ENCODE measurements around the gene CTNND2.
A peak's percentile ranks its signal among the peaks of the same experiment; 100 is the strongest.

CTNND2 gene

DNA sequence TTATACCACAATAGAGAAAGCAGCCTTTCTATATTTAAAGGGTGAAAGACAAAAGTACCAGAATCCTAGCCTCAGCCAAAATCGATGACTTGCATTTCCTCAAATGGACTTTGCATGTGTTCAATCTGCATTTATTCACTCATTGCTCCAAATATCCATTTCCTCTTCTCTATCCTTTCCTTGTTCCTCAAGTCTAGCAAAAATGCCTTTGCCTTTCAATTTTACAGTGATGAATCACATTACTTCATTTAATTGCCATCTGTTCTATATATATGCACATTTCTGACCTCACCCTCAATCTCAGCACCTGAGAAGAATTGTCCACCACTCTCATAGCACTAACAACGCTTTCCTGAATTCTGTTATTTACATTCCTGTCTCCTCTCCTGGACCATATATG, 329.5 kb downstream of the CTNND2 start:
- DNase-seq = no peak

DNA sequence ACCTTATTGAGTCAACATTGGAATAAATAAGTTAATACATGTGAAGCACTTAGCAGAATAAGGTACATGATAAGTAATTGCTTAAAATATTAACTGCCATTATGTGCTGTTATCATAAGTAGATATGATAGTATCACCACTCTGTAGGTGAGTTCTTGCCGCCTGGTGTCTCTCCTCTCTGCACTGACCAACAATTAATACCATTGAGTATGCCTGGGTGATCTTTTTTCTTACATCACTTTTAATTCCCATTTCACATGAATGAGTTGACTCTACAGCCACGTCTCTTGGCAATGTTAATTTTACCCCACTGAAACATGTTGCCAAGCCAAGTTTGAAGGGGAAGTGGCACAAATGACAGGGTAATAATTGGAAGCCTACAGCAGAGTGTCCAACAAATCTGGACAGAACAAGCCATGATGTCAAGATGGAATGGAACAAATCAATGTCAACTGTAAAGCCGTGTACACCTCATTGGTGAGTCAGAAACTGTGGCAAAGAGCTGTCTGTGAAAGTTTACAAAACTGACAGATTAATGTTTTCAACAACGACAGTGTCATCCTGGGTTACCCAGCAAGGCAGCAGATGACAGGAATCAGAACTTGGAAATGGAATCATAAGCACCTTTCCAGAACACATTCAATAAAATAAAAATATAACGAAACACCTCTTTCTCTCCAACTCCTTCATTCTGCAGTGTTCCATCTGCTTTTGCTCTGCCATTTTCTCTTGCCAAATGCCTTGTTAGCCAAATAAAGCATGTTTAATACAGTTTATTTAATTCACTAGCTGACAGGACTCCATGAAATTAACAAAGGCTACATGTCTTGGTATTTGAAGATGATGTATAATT, 330.9 kb downstream of the CTNND2 start:
- no peak for DNase-seq

DNA sequence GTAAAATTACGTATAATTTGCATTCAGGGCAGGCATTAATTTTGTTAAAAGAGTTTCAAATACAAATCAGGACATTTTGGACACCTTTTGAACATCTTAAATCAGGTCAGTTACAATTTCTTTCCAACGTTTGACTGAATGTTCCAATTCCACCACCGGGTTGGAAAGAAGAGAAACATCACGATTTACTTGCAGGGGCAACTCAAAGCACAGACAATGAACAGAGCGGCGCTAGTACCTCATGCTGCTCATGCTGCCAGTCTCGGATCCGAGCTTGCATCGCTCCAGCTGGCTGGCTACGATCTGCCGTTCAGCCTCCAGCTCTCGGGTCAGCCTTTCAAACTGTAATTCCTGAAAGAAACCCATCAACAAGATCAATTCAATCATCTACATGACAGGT, 339.5 kb downstream of the CTNND2 start:
- DNase-seq = no peak

DNA sequence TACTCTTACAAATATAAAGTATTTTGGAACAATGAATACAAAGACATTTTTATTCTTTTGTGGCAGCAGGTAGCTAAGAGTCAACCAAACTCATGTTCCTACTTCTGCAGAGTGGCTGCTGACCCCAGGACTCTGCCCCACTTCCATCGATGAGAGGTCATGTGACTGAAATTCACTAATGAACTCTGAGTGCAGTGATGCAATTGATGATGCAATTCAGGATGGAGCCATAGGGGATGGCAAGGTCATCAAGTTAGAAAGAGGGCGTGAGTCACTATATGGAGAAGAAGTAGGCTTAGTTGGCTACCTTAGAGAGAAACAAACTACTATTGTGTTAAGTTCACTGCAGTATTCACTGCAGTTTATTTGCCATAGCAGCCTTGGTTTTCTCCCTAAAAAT, 340.4 kb downstream of the CTNND2 start:
- DNase-seq = peak; percentile 4

DNA sequence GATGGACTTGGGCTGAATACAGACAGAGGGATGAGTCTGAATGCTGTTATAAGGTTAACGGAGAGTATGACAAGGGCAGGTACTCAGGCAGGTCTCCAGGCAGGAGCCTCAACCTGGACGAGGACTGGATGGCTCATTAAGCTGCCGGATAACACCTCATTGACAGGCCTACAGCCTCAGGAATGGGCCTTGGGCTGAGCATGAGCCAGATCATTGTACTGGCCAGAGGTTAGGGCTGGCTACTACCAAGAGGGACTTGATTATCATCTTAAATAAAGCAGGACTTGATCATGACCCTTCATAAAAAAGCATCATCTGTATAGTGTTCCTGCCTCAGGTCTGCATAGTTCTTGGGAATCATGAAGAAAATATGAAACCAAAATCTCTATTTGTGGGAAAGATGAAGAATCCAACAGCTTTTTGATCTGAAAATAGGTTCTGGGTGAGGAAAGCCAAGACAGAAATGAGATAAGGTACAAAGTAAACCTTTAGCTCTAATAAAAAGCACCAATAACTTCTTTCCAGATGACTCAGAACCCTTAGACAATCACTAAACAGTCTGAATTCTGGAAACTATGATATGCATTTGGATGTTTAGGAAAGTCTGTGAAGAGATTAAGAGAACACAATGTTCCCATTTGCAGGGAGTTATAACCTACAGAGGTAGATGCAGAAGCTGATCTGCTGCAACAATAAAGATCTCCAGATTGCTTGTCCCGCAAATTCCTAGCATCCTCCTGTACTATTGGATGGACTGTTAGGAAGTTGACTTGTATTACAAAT, 343.1 kb downstream of the CTNND2 start:
- no peak for DNase-seq

DNA sequence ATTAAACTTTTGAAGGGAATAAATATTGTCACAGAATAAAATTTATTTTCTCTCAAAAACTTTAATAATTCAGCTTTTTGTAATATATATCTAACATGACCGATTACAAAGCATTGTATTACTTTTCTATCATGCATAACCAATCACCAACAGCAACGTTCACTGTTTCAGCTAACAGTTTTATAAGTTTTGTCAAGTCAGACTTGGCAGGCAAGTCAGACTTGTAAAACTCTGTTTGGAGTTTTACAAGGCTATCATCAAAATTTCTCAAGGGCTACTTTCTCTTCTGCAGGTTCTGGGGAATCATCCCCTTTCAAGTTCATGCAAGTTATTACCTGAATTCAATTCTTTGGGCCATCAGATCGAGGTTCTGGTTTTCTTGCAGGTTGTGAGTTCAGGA, 347.2 kb downstream of the CTNND2 start:
- DNase-seq = no peak

DNA sequence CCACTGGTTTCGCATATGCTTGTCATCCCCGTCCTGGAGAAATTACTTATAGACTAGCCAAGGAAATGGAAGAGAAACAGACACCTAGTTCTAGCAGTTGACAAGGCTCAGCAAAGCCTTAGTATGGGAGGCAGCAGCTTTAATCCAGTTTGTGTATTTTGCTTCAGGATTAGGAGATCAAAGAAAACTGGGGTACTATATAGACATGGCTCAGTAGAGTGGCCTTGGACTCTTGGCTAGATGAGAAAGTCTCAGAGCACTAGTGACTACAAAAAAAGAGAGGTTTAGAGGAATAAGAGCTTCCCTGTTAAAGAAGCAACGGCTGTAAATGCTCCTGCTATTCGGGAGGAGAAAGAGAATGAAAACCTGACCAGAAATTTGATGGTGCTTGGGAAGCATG, 349.1 kb downstream of the CTNND2 start:
- no peak for DNase-seq

DNA sequence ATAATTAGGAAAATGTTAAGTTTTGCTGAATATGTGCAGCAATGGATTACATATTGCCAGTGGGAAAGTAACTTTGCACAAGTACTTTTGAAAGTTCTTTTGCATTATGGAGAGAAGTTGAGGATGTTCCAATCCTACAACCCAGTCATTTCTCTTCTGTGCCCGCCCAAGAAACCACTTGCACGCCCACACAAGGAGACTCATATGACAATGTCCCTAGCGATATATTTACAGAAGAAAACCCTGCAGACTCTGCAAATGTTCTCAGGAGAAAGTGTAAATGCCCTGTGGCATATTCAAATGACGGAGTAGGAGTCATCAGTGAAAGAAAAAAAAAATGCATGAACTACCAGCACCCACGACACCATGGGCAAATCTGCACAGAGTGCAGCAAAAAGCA, 356.5 kb downstream of the CTNND2 start:
- no peak for DNase-seq

DNA sequence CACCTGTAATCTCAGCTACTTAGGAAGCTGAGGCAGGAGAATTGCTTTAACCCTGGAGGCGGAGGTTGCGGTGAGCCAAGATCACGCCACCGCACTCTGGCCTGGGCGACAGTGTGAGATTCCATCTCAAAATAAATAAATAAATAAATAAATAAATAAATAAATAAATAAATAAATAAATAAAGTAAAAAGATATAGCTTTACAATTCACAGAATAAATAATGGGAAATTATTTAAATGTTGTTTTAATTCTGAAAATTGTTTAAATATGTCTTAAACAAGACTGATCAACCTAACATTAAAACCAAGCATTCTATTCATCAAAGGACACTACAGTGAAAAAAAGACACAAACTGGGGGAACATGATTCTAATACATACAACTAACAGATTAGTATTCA, 357.1 kb downstream of the CTNND2 start:
- no peak for DNase-seq

DNA sequence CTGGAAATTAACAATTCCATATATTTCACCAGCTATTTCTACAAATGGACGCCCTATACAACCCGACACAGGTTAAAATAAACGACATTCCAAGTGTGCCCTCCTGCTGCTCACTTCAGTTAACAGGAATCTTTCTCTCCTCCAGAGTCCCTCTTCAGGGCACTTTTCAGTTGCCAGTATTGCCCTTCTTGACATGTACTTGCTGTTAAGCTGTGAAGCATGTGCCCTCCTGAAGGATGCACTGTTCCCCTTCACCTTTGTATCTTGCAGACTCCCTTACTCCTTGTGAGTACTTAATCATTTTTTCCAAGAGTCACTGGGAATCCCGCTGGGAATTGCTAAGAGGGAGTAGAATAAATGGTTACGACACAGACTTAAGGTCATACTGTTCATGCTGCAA, 364.1 kb downstream of the CTNND2 start:
- DNase-seq = no peak

DNA sequence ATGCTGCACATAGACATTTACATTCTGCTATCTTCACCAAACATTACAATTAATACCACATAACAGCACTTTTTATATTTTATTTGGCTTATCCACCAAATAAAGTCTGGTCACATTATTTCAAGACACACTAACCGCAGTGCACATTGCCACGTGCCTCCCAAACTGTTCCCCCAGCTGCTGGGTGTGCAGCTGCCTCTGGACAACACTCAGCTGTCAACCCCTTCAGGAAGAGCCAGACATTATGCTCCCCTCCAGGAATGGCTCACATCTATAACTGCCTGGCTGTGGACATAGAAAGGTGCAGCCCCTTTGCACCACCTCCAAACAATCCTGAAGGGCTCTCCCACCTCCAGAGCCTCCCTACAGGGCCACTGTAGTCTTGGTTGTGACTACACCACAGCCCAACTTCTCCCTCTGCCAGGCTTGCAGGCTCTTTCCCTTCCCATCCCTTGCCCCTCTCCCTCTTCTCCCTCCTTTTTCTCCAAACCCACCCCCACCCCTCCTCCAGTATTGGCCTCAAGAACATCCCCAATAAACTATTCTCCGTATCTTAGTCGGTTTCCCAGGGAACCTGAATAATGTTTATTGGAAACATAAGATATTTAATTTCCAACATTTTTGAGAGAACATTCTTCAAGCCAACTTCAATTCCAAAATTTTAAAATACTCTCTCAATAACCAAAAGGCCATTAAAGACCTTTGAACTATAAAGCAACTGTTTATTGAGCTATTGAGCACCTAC, 372.3 kb downstream of the CTNND2 start:
- DNase-seq = no peak

DNA sequence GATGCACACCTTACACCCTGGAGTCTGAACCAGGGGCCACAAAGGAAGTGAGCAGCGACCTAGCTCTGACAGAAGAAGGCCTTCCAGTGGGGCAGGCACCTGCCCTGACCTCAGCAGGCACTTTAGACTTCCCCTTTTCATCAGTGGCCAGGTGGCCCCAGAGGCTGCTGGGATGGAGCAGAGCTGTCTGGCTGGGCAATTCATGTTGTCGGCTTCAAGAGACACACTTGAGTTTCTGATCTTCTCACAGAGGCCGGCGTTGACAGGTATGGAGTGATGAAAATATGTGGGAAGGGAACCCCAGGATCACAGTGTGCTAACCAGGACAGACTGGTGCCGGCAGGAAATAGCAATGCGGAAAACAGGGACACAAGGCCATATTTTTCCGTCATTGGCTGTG, 375.5 kb downstream of the CTNND2 start:
- DNase-seq = no peak

DNA sequence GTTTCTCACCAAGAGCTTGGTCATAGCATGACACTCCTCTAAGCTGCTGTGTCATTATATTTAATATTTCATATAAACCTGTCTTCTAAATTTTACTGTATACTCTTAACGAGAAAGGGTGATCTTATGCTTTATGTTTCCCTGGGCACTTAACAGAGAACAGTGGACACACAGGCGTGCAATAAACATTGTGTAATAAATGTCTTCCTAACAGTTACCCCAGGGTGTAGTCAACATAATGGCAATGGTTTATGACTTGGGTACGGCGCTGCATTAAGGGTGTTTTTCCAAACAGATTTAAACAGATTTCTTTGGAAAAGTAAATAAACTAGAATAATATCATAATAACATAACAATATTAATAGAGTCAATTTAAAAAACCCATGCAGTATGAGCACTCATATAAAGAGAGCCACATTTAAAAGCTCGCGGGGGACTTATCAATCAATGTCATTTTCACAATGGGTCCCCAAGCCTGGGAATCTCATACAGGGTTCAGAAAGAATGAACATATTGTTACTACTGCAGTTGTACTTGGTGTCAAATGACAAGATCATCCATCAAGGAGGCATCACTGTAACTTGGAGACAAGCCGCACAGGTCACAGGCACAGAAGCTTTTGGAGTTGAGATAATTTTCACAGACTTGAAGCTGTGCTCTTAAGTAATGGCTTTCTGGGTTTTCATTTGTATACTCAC, 376.4 kb downstream of the CTNND2 start:
- no peak for DNase-seq

DNA sequence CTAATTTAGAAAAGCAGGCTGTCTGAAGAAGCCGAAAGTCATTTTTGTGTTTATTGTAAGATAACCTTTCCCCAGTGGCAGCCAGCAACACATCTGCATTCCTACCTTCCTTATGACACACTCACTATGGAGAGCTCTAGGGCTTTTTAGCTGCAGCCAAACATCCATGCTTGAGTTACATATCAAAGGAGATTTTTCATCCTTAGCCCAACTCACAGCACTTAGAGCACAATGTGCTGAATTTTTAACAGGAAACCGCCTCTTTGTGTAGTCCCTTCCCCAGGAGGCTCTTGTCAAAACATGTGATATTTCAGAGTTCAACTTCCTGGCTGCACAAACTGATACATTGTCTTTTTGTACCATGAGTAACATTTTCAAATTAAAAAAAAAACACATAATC, 379.2 kb downstream of the CTNND2 start:
- no peak for DNase-seq

DNA sequence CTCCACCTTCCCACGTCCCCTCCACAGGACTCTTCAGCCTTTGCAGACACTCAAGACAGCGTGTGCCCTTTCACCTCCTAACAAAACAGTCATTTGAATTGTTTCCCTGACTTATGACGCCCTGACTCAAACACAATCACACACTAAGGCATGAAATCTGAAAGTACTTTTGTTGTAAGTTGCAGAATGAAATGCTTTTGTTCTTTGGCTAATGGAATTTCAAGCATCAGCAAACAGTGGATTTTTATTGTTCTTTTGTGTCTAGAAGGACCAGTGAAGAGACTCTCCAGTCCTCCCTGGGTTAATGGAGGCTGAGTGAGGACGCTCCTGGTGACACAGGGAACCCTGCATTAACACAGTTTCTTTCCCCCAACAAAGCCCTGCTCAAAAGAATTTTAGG, 380.1 kb downstream of the CTNND2 start:
- DNase-seq = no peak

DNA sequence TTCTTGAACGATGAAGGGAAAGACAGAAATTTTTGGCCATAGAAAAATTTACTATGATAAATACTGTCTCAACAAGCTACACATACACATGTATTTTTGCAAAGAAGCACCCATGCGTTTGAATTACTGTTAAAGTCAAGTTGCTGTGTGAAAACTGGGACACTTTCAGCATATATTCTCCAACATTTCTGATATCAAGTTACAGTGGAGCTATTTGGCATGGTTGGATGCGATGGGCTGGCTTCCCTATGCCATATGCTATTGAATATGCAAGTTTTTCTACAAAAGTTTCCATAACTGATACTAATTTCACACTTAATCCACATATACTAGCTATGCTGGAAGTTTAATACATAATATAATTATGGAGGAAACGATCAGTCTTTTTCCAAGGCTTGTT, 381.4 kb downstream of the CTNND2 start:
- DNase-seq = no peak

DNA sequence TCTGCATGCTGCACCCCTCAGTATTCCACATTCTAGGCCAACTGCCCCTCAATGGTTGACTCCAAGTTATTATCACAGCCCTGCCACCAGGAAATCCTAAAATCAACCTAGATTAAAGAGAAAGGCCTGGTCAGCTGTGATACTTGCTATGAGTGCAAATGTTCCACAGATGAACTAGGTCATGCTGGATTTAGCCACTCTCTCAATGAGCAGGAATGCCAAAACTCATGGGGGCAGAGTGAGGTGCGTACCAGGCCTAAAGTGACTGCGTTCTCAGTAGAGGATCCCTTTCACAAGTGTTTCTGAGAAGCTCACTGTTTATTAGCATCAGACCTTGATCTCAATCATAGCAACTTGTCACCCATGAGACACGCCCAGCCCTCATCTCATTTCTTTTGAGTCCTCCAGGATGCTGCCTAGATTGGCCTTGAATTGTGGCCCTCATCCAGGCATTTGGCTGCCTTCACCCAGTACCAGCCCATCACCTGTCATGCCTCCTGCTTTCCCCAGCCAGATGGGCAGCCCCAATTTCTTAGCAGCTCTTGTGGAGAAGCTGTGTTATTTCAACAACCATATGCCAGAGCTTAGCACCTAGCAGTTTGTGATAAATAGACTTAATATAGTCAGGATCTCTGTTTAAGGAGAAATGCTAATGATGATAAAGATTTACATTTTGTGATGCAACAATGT, 383.9 kb downstream of the CTNND2 start:
- no peak for DNase-seq

DNA sequence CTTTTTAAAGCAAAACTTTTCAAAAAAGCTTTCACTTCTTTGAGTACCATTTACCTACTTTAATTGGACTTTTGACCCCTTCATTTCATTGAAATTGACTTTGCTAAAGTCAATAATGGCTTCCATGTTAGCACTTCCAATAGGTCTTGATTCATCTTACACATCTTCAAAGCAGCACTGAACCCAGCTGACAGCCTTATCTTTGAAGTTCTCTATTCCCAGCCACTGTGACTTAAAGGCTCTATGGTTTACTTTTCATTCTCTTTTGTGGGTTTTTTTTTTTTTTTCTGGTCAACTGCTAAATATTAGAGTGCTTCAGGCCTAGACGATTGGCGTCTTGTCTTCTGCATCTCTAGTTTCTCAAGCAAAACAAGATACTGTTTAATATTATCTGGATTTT, 385.0 kb downstream of the CTNND2 start:
- no peak for DNase-seq

DNA sequence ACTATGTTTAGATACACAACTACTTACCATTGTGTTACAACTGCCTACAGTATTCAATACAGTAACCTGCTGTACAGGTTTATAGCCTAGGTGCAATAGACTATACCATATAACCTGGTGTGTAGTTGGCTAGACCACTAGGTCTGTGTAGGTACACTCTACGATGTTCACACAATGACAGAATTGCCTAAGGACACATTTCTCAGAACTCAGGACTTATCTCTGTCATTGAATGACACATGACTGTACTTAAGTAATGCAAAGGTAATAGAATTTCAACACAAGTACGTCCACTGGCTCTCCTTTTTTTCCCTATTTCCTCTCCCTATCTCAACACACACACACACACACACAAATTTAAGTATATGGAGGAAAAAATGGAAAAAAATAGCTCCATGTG, 385.6 kb downstream of the CTNND2 start:
- no peak for DNase-seq

DNA sequence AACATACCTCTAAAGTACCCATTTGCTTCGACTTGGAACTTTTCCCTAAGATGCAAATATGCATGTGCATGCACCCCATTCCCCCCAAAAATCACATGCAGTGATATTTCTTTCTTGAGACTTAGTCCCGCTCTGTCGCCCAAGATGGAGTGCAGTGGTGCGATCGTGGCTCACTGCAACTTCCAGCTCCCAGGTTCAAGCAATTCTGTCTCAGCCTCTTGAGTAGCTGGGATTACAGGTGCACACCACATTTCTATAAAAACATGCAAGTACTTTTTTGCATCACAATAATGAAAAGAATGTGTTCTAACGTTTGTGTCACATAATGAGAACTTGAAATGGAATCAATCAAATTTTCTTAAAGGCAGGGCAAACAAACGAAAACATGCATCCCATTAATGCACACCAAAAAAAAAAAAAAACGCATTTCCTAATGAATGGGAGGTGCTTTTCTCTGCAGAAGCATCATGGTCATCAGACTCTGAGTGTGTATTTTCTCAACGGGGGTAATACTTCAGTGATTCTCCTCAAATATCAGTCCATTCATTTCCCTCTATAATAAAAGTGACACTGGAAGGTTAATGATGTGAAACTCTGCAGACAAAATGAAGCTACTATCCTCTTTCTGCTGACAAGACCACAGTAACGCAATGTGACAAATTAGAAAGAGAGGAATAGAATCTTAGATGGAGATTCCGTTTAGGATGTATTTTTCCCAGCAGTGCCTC, 389.4 kb downstream of the CTNND2 start:
- DNase-seq = no peak

DNA sequence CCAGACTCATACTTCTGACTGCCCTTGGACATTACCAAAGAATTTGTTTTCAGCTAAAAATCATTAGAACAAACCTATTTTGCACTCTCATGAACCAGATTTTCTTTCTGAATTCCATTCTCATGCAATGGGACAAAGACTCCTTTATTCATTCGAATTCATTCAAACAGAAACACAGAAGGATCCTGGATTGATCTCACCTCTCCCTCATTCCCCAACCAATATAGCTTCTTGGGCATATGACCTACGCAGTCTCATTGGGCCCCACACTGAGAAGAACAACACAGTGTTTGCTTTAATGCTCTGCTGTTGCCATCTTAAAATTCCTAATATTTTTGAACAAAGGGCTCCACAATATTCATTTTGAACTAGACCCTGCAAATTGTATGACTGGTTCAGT, 392.4 kb downstream of the CTNND2 start:
- no peak for DNase-seq

DNA sequence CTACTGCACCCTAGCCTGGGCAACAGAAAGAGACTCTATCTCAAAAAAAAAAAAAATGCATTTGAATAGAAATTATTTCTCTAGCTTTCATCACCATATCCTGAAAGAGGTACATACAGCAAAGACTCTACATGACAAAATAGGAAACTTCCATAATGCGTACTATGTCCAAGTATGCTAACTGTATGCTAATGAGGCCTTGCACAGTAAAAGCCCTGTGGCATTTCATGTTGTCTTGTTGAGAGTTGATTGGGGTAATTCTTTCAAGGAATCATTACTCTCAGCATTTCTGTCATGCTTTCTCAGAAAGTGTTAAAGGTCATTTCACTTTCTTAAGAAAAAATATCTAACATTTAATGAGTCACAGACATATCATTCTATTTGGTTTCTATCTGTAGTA, 393.4 kb downstream of the CTNND2 start:
- DNase-seq = no peak

All from MV-4-11 (cell line).